Measurements from ENCODE around the gene DAPK3. TPM values are rescaled to one million over a fixed set of nuclear protein-coding genes. Genes with fewer than 3 reads are reported as not detected.
"Not testable (repeated sequence)": the region's sequence is repeated elsewhere in the genome, so short reads cannot be mapped to it uniquely, and the experiment has no call there.

DAPK3 gene
- total RNA-seq, 6 experiments from 2014 or later: 13.1 to 63.7 (median 24.9) TPM

- Histone ChIP-seq H3K27me3 (no peaks in the 10 kb centered on the region), H3K27ac (no peak overlapping the region), H3K9me3 (no peaks in the 10 kb centered on the region), H3K36me3 (peaks cover 0 to 4% (median 0%) of the 10 kb centered on the region in 4 donors), H3K4me1 (no peaks in the 10 kb centered on the region), H3K4me3 (no peak overlapping the region)
- ATAC-seq: peak in 3 of 4 donors; percentile 9 to 21 (median 13)
- WGBS (ENCODE audit: insufficient coverage, low coverage, low lambda C conversion rate, missing lambda C conversion rate): 34% methylated on average over 8 of the region's 41 CpGs
- no peak for DNase-seq
- no peak for TF ChIP-seq POLR2A (IDR thresholded peaks at IDR 0.05)
- TF ChIP-seq CTCF (IDR thresholded peaks at IDR 0.05): no peak
- intact Hi-C loops (cut with DNase I): no loop called here
Observed at GRCh38 chr19:3950871-3951861, 19.7 kb downstream of the DAPK3 start.

- DNase-seq: no peak
- Histone ChIP-seq H3K4me3 (no peak overlapping the region), H3K9me3 (no peaks in the 10 kb centered on the region), H3K27me3 (no peaks in the 10 kb centered on the region), H3K27ac (no peak overlapping the region), H3K4me1 (no peaks in the 10 kb centered on the region), H3K36me3 (no peaks in the 10 kb centered on the region)
- ATAC-seq: no peak
- intact Hi-C loops (cut with DNase I): no loop called here
- WGBS (ENCODE audit: insufficient coverage, low coverage, low lambda C conversion rate, missing lambda C conversion rate): 43% methylated on average over 6 of the region's 20 CpGs
- TF ChIP-seq POLR2A (IDR thresholded peaks at IDR 0.05) (no peak), CTCF (IDR thresholded peaks at IDR 0.05) (no peak)
Observed at GRCh38 chr19:3949997-3950859, 20.7 kb downstream of the DAPK3 start.

GRCh38 chr19:3949294-3949693 is 21.6 kb downstream of the DAPK3 start:
- intact Hi-C loops (cut with DNase I): no loop called here
- TF ChIP-seq POLR2A (IDR thresholded peaks at IDR 0.05): no peak
- no peak for TF ChIP-seq CTCF (IDR thresholded peaks at IDR 0.05)
- Histone ChIP-seq H3K4me3 (no peak overlapping the region), H3K27me3 (no peaks in the 10 kb centered on the region), H3K27ac (no peak overlapping the region), H3K9me3 (no peaks in the 10 kb centered on the region), H3K36me3 (no peaks in the 10 kb centered on the region), H3K4me1 (no peaks in the 10 kb centered on the region)
- no peak for ATAC-seq
- no peak for DNase-seq
- WGBS (ENCODE audit: insufficient coverage, low coverage, low lambda C conversion rate, missing lambda C conversion rate): no CpG with 5 or more reads among the region's 11 CpGs

- H3K9me3 ChIP-seq; H3K4me3 ChIP-seq; H3K27ac ChIP-seq; H3K36me3 ChIP-seq; H3K4me1 ChIP-seq; ATAC-seq; DNase-seq; H3K27me3 ChIP-seq; intact Hi-C loops (cut with DNase I): not testable (repeated sequence)
- WGBS (ENCODE audit: insufficient coverage, low coverage, low lambda C conversion rate, missing lambda C conversion rate): 75% methylated on average over 14 of the region's 15 CpGs
Observed at GRCh38 chr19:3947316-3947933, 23.5 kb downstream of the DAPK3 start.
